HG02938 (cell line): ENCODE measurements around the gene CABLES1.
"Not testable (repeated sequence)": the region's sequence is repeated elsewhere in the genome, so short reads cannot be mapped to it uniquely, and the experiment has no call there.

Source experiments
- ATAC-seq: cut with Tn5 transposase; IDR thresholded peaks from one replicate; pipeline ENCODE4 v1.9.1; 2021; ENCODE audit warnings: mild to moderate bottlenecking, moderate library complexity; ENCODE audit not compliant: unreplicated experiment

Gene CABLES1

GRCh38 chr18:23141104-23141999 lies 6.1 kb downstream of the CABLES1 start:
- ATAC-seq: no peak

GRCh38 chr18:23142251-23142929 lies 7.1 kb downstream of the CABLES1 start:
- ATAC-seq: no peak

- ATAC-seq: no peak
Measured at GRCh38 chr18:23143016-23143814, 7.9 kb downstream of the CABLES1 start.

GRCh38 chr18:23143815-23144261 lies 8.6 kb downstream of the CABLES1 start:
- ATAC-seq: no peak

GRCh38 chr18:23144640-23145039 lies 9.4 kb downstream of the CABLES1 start:
- no peak for ATAC-seq

- no peak for ATAC-seq
Measured at GRCh38 chr18:23145621-23146020, 10.3 kb downstream of the CABLES1 start.

GRCh38 chr18:23146861-23147469 lies 11.7 kb downstream of the CABLES1 start:
- ATAC-seq: no peak

- ATAC-seq: no peak
Measured at GRCh38 chr18:23148382-23148781, 13.1 kb downstream of the CABLES1 start.

- no peak for ATAC-seq
Measured at GRCh38 chr18:23149570-23149969, 14.3 kb downstream of the CABLES1 start.

GRCh38 chr18:23151414-23152099 lies 16.3 kb downstream of the CABLES1 start:
- ATAC-seq: no peak

GRCh38 chr18:23154030-23154429 lies 18.7 kb downstream of the CABLES1 start:
- ATAC-seq: no peak

- ATAC-seq: no peak
Measured at GRCh38 chr18:23154823-23155500, 19.7 kb downstream of the CABLES1 start.

- ATAC-seq: no peak
Measured at GRCh38 chr18:23155537-23155936, 20.3 kb downstream of the CABLES1 start.

GRCh38 chr18:23156134-23156533 lies 20.8 kb downstream of the CABLES1 start:
- ATAC-seq: no peak

- no peak for ATAC-seq
Measured at GRCh38 chr18:23158058-23158457, 22.8 kb downstream of the CABLES1 start.

- ATAC-seq: not testable (repeated sequence)
Measured at GRCh38 chr18:23158884-23159283, 23.6 kb downstream of the CABLES1 start.

- ATAC-seq: no peak
Measured at GRCh38 chr18:23159344-23159743, 24.1 kb downstream of the CABLES1 start.

- ATAC-seq: no peak
Measured at GRCh38 chr18:23162473-23162872, 27.2 kb downstream of the CABLES1 start.

GRCh38 chr18:23163786-23164533 lies 28.7 kb downstream of the CABLES1 start:
- ATAC-seq: no peak
